ENCODE results near the gene MYO15B.

DNA sequence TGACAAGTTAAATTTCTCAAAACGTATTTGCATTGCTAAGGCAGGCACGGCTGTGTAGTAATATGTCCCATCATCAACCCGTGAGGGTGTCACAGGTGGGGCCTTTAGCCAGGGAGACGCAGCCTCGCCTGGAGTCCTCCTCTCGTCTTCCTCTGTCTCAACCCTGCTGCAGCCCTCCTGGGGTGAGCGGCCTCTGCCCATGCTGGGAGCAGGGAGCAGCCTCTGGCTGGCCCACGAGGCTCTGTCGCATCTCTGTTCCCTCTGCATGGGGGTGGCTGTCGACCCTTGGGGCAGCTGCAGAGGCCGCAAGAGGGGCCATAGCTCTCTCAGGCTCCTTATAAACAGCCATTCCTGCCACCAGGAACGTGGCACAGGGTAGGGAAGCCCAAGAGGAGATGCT, 44.8 kb downstream of the MYO15B start:
- TF ChIP-seq HINFP (CRISPR knock-in tag; IDR thresholded peaks at IDR 0.05; ENCODE audit: low read depth) (no peak), NPAS2 (CRISPR knock-in tag; IDR thresholded peaks at IDR 0.05; ENCODE audit: borderline replicate concordance) (no peak), ATF4 (CRISPR knock-in tag; IDR thresholded peaks at IDR 0.05) (no peak), HMG20B (CRISPR knock-in tag; conservative IDR thresholded peaks at IDR 0.05) (no peak), WIZ (CRISPR knock-in tag; IDR thresholded peaks at IDR 0.05) (no peak), ZNF292 (CRISPR knock-in tag; IDR thresholded peaks at IDR 0.05; ENCODE audit: borderline replicate concordance, low read depth) (no peak), POLR2A (IDR thresholded peaks at IDR 0.05; ENCODE audit: insufficient read depth in 1 of 2, low read depth in 2 of 2, low read length in 2 of 2) (no peak), ETV5 (CRISPR knock-in tag; IDR thresholded peaks at IDR 0.05; ENCODE audit: borderline replicate concordance) (no peak), MAFK (conservative IDR thresholded peaks at IDR 0.05 in 1 of 2, IDR thresholded peaks at IDR 0.05 in 1 of 2; ENCODE audit: low read length in 2 of 2) (no peak), NR3C1 (CRISPR knock-in tag; IDR thresholded peaks at IDR 0.05) (no peak)

Data from HepG2 (cell line).